H9 (cell line): ENCODE data around the gene KLHL20. TPM values are rescaled to one million over a fixed set of nuclear protein-coding genes. Genes with fewer than 3 reads are reported as not detected.

ENCODE experiments used
- DNase-seq: peaks from one replicate; pipeline ENCODE4 v3.0.0-alpha.2; 2017
- H2AFZ ChIP-seq: one replicate; pipeline ENCODE4 v1.6.1; 2013; ENCODE audit warnings: mild to moderate bottlenecking, low read length, control low read depth, moderate library complexity
- H2AK5ac ChIP-seq: 2 replicates; pipeline ENCODE4 v1.6.1; 2013; ENCODE audit warnings: low read length, control low read depth, mixed read lengths; ENCODE audit not compliant: insufficient read length
- H2BK120ac ChIP-seq: one replicate; pipeline ENCODE4 v1.6.1; 2013; ENCODE audit warnings: low read depth, mild to moderate bottlenecking, low read length, control low read depth, inconsistent platforms; ENCODE audit not compliant: poor library complexity, severe bottlenecking
- H2BK12ac ChIP-seq: 2 replicates; pipeline ENCODE4 v1.6.1; 2013; ENCODE audit warnings: low read length, control low read depth, mixed read lengths, low read depth; ENCODE audit not compliant: insufficient read length
- H2BK15ac ChIP-seq: 2 replicates; pipeline ENCODE4 v1.6.1; 2013; ENCODE audit warnings: low read depth, low read length, control low read depth
- H2BK20ac ChIP-seq: one replicate; pipeline ENCODE4 v1.6.1; 2013; ENCODE audit warnings: low read depth, mild to moderate bottlenecking, low read length, control low read depth, inconsistent platforms; ENCODE audit not compliant: poor library complexity, severe bottlenecking
- H2BK5ac ChIP-seq: 2 replicates; pipeline ENCODE4 v1.6.1; 2013; ENCODE audit warnings: low read length, control low read depth, mixed read lengths; ENCODE audit not compliant: insufficient read length
- H3K14ac ChIP-seq: 2 replicates; pipeline ENCODE4 v1.6.1; 2013; ENCODE audit warnings: low read length, control low read depth; ENCODE audit not compliant: insufficient read depth
- H3K18ac ChIP-seq: 2 replicates; pipeline ENCODE4 v1.6.1; 2013; ENCODE audit warnings: low read depth, mild to moderate bottlenecking, mixed read lengths, low read length, control low read depth; ENCODE audit not compliant: insufficient read length
- H3K23ac ChIP-seq: 2 replicates; pipeline ENCODE4 v1.6.1; 2013; ENCODE audit warnings: low read length, control low read depth, mixed read lengths, low read depth; ENCODE audit not compliant: insufficient read length
- H3K23me2 ChIP-seq: 2 replicates; pipeline ENCODE4 v1.6.1; 2013; ENCODE audit warnings: low read depth, mild to moderate bottlenecking, mixed read lengths, low read length, control low read depth; ENCODE audit not compliant: insufficient read length, poor library complexity, severe bottlenecking
- H3K27ac ChIP-seq: 2 replicates; pipeline ENCODE4 v1.5.1; 2013; ENCODE audit warnings: low read length, control low read depth, mixed read lengths, low read depth; ENCODE audit not compliant: insufficient read length
- H3K27me3 ChIP-seq: 2 replicates; pipeline ENCODE4 v1.6.1; 2013; ENCODE audit warnings: low read length, control low read depth, inconsistent platforms; ENCODE audit not compliant: insufficient read depth
- H3K4ac ChIP-seq: 2 replicates; pipeline ENCODE4 v1.6.1; 2013; ENCODE audit warnings: low read depth, mild to moderate bottlenecking, control low read depth, inconsistent platforms, low read length, moderate library complexity
- H3K4me1 ChIP-seq: 2 replicates; pipeline ENCODE4 v1.6.1; 2013; ENCODE audit warnings: low read length, control low read depth, inconsistent platforms; ENCODE audit not compliant: insufficient read depth
- H3K4me2 ChIP-seq: 2 replicates; pipeline ENCODE4 v1.6.1; 2013; ENCODE audit warnings: low read length, control low read depth, mixed read lengths; ENCODE audit not compliant: insufficient read length, insufficient read depth
- H3K56ac ChIP-seq: 2 replicates; pipeline ENCODE4 v1.6.1; 2013; ENCODE audit warnings: low read depth, mild to moderate bottlenecking, mixed read lengths, low read length, control low read depth; ENCODE audit not compliant: insufficient read length
- H3K79me1 ChIP-seq: 2 replicates; pipeline ENCODE4 v1.6.1; 2013; ENCODE audit warnings: low read depth, mild to moderate bottlenecking, moderate library complexity, low read length, control low read depth, inconsistent platforms; ENCODE audit not compliant: insufficient read depth, poor library complexity, severe bottlenecking
- H3K79me2 ChIP-seq: 2 replicates; pipeline ENCODE4 v1.6.1; 2013; ENCODE audit warnings: low read length, control low read depth, inconsistent platforms; ENCODE audit not compliant: insufficient read depth
- H3K9ac ChIP-seq: 2 replicates; pipeline ENCODE4 v1.6.1; 2013; ENCODE audit warnings: low read length, control low read depth, mixed read lengths; ENCODE audit not compliant: insufficient read length; ENCODE audit errors: extremely low read depth
- H3K9me3 ChIP-seq: one replicate; pipeline ENCODE4 v1.6.1; 2013; ENCODE audit warnings: low read depth, low read length, inconsistent platforms; ENCODE audit not compliant: control insufficient read depth
- H3T11ph ChIP-seq: one replicate; pipeline ENCODE4 v1.6.1; 2013; ENCODE audit warnings: mild to moderate bottlenecking, low read length, control low read depth, inconsistent platforms
- H4K20me1 ChIP-seq: one replicate; pipeline ENCODE4 v1.6.1; 2013; ENCODE audit not compliant: control insufficient read depth, insufficient read length, insufficient read depth
- H4K5ac ChIP-seq: 2 replicates; pipeline ENCODE4 v1.6.1; 2013; ENCODE audit warnings: low read depth, mild to moderate bottlenecking, mixed read lengths, low read length, control low read depth; ENCODE audit not compliant: insufficient read length
- H4K8ac ChIP-seq: replicated peaks from 2 replicates; pipeline ENCODE4 v1.6.1; 2013; ENCODE audit warnings: low read length, control low read depth, mixed read lengths, low read depth; ENCODE audit not compliant: insufficient read length
- H4K91ac ChIP-seq: 2 replicates; pipeline ENCODE4 v1.6.1; 2013; ENCODE audit warnings: low read depth, mild to moderate bottlenecking, moderate library complexity, mixed read lengths, low read length, control low read depth; ENCODE audit not compliant: insufficient read length
- H3K27ac Mint-ChIP-seq, 3 experiments: 2 replicates in 2 of 3; 3 replicates in 1 of 3; pipeline ENCODE4 v1.8.0; 2020 to 2021; ENCODE audit warnings: mixed read lengths in 3 of 3, mild to moderate bottlenecking in 1 of 3, moderate library complexity in 1 of 3
- H3K27me3 Mint-ChIP-seq: 2 replicates; pipeline ENCODE4 v1.8.0; 2021; ENCODE audit warnings: low read depth, mild to moderate bottlenecking, moderate library complexity, mixed read lengths
- H3K36me3 Mint-ChIP-seq, 3 experiments: 2 replicates in 2 of 3; 3 replicates in 1 of 3; pipeline ENCODE4 v1.8.0; 2020 to 2021; ENCODE audit warnings: low read depth in 3 of 3, mixed read lengths in 3 of 3; ENCODE audit not compliant: insufficient read depth in 1 of 3
- H3K4me1 Mint-ChIP-seq, 2 experiments: 2 replicates each; pipeline ENCODE4 v1.8.0; 2020; ENCODE audit warnings: mixed read lengths in 2 of 2
- H3K4me3 Mint-ChIP-seq, 2 experiments: 2 replicates in 1 of 2; 3 replicates in 1 of 2; pipeline ENCODE4 v1.8.0; 2020 to 2021; ENCODE audit warnings: mild to moderate bottlenecking in 2 of 2, mixed read lengths in 2 of 2, moderate library complexity in 1 of 2
- H3K9me3 Mint-ChIP-seq, 2 experiments: 2 replicates in 1 of 2; 3 replicates in 1 of 2; pipeline ENCODE4 v1.8.0; 2020; ENCODE audit warnings: mild to moderate bottlenecking in 2 of 2, mixed read lengths in 2 of 2, moderate library complexity in 1 of 2
- CTCF ChIP-seq: fragments of 200-600 bp; sonication (generic); conservative IDR thresholded peaks from 3 replicates; pipeline ENCODE4 v1.8.0; 2021; ENCODE audit warnings: antibody characterized with exemption, mild to moderate bottlenecking
- WGBS: extraction: QIAGEN DNeasy Blood & Tissue Kit; methylation state at CpG from one replicate; pipeline ENCODE4 v1.1.7; 2013; ENCODE audit warnings: missing lambda C conversion rate, low lambda C conversion rate, mixed read lengths; ENCODE audit not compliant: insufficient read length; ENCODE audit errors: extremely low coverage; 5-methylcytosine and 5-hydroxymethylcytosine counted together
- total RNA-seq: library from RNA; stranded (reverse); gene quantifications from 2 replicates; pipeline ENCODE4 v1.2.1, GENCODE V29; 2021

Gene KLHL20
- total RNA-seq, 1 experiment from 2014 or later, result 12.2 TPM

GRCh38 chr1:173824315-173825081 is 109.7 kb downstream of the KLHL20 start, which contains the start of the genes CENPL and DARS2:
TSS of gene CENPL (minus strand) at chr1:173824883. CDS start at chr1:173811299, 13,584 bp downstream.
TSS of gene DARS2 (plus strand) at chr1:173824673. CDS start at chr1:173825230, 557 bp downstream.
- Mint-ChIP-seq H3K4me1 (peaks cover 11 to 16% of the 10 kb centered on the region in 2 experiments), H3K36me3 (peaks cover 12 to 30% (median 29%) of the 10 kb centered on the region in 3 experiments; a peak in 6 of 7 replicates), H3K27me3 (no peaks in the 10 kb centered on the region), H3K27ac (peak within 1 kb of the TSS; percentile 99 to 100 (median 100)), H3K9me3 (no peaks in the 10 kb centered on the region), H3K4me3 (peak within 1 kb of the TSS; percentile 95 to 99)
- peak within 1 kb of the TSS; percentile 80 for H3K27ac ChIP-seq
- peak within 1 kb of the TSS; percentile 65 for H2AFZ ChIP-seq
- DNase-seq, result peak; percentile 95
- no peak within 1 kb of the TSS for H3K23ac ChIP-seq
- H3K18ac ChIP-seq, result peak within 1 kb of the TSS; percentile 95
- H3K79me2 ChIP-seq, result peaks cover 14% of the 10 kb centered on the region; the same call in 1 of the 2 replicates
- H4K8ac ChIP-seq, result no peak within 1 kb of the TSS
- H3K56ac ChIP-seq, result peak within 1 kb of the TSS; percentile 14
- peak within 1 kb of the TSS; percentile 74 for H3K4me2 ChIP-seq
- no peak within 1 kb of the TSS for H2BK20ac ChIP-seq
- no peaks in the 10 kb centered on the region for H3K9me3 ChIP-seq
- peak within 1 kb of the TSS; percentile 86 for H3K14ac ChIP-seq
- no peaks in the 10 kb centered on the region for H3K27me3 ChIP-seq
- H3K9ac ChIP-seq, result peak within 1 kb of the TSS; percentile 89
- peak within 1 kb of the TSS; percentile 25 for H4K5ac ChIP-seq
- no peak within 1 kb of the TSS for H2AK5ac ChIP-seq
- peak within 1 kb of the TSS; percentile 16 for H2BK5ac ChIP-seq
- H2BK120ac ChIP-seq, result no peak within 1 kb of the TSS
- H4K91ac ChIP-seq, result no peak within 1 kb of the TSS
- H3K4ac ChIP-seq, result no peak within 1 kb of the TSS
- H3T11ph ChIP-seq, result peak within 1 kb of the TSS; percentile 59
- H3K4me1 ChIP-seq, result no peaks in the 10 kb centered on the region; the same call in 1 of the 2 replicates
- peaks cover 4% of the 10 kb centered on the region for H3K79me1 ChIP-seq
- H3K23me2 ChIP-seq, result peaks cover 7% of the 10 kb centered on the region
- TF ChIP-seq CTCF, result no peak
- H4K20me1 ChIP-seq, result no peaks in the 10 kb centered on the region
- H2BK12ac ChIP-seq, result no peak within 1 kb of the TSS
- no peak within 1 kb of the TSS for H2BK15ac ChIP-seq
- WGBS, result no CpG with 5 or more reads among the region's 55 CpGs
